HG03571 (cell line): ENCODE data around the gene CDH23.
"Not testable (repeated sequence)": the region's sequence is repeated elsewhere in the genome, so short reads cannot be mapped to it uniquely, and the experiment has no call there.

Source experiments
- ATAC-seq: cut with Tn5 transposase; IDR thresholded peaks from one replicate; pipeline ENCODE4 v1.9.1; 2021; ENCODE audit not compliant: unreplicated experiment

CDH23 gene

GRCh38 chr10:71597821-71598498, 201.2 kb downstream of the CDH23 start:
- no peak for ATAC-seq

- no peak for ATAC-seq
These were observed 201.9 kb downstream of the CDH23 start for GRCh38 chr10:71598621-71599055.

- no peak for ATAC-seq
These were observed 202.8 kb downstream of the CDH23 start for GRCh38 chr10:71599518-71599917.

GRCh38 chr10:71600242-71600641, 203.5 kb downstream of the CDH23 start:
- ATAC-seq: not testable (repeated sequence)

- ATAC-seq: no peak
These were observed 204.1 kb downstream of the CDH23 start for GRCh38 chr10:71600849-71601248.

- ATAC-seq: no peak
These were observed 204.6 kb downstream of the CDH23 start for GRCh38 chr10:71601273-71601672.

GRCh38 chr10:71603150-71603549, 206.4 kb downstream of the CDH23 start:
- ATAC-seq: no peak

- ATAC-seq: no peak
These were observed 207.0 kb downstream of the CDH23 start for GRCh38 chr10:71603754-71604153.

- ATAC-seq: no peak
These were observed 207.8 kb downstream of the CDH23 start for GRCh38 chr10:71604324-71605018.

GRCh38 chr10:71605263-71605962, 208.7 kb downstream of the CDH23 start:
- no peak for ATAC-seq

- no peak for ATAC-seq
These were observed 209.7 kb downstream of the CDH23 start for GRCh38 chr10:71606257-71607081.

GRCh38 chr10:71607082-71607443, 210.3 kb downstream of the CDH23 start:
- no peak for ATAC-seq

- no peak for ATAC-seq
These were observed 212.4 kb downstream of the CDH23 start for GRCh38 chr10:71608819-71609768.

- ATAC-seq: no peak
These were observed 213.9 kb downstream of the CDH23 start for GRCh38 chr10:71610651-71611050.

- no peak for ATAC-seq
These were observed 214.4 kb downstream of the CDH23 start for GRCh38 chr10:71611131-71611530.

GRCh38 chr10:71611709-71612422, 215.1 kb downstream of the CDH23 start:
- no peak for ATAC-seq

- no peak for ATAC-seq
These were observed 216.6 kb downstream of the CDH23 start for GRCh38 chr10:71613261-71613777.

- no peak for ATAC-seq
These were observed 217.2 kb downstream of the CDH23 start for GRCh38 chr10:71613877-71614276.

- no peak for ATAC-seq
These were observed 218.2 kb downstream of the CDH23 start for GRCh38 chr10:71614946-71615345.
